NCI-H146 treated with DMSO at 0.1 percent for 48 hours (cell line): ENCODE results near the gene AAMP.

Source experiments
- DNase-seq: peaks from one replicate; lab custom pipeline; 2025; ENCODE audit not compliant: unreplicated experiment; lab: John Stamatoyannopoulos, UW

The AAMP gene

DNA sequence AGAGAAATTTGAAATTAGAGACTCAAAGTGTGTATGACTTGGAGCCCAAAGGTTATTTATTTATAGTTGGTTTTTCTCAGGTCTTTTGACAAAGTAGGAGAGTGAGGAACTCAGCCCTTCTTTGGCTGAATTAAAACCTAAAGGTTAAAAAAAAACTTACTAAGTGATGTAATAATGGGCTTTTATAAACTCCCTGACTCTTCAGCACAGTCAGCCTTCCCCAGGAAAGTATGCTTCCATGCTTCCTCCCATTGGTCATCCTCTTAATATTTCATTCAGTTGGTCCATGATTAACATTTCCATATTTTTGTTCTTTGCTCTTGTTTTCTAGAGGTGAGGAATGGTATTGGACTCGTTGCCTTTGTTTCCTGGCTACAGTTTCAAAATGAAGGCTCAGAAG lies 45.8 kb downstream of the AAMP start:
- no peak for DNase-seq

DNA sequence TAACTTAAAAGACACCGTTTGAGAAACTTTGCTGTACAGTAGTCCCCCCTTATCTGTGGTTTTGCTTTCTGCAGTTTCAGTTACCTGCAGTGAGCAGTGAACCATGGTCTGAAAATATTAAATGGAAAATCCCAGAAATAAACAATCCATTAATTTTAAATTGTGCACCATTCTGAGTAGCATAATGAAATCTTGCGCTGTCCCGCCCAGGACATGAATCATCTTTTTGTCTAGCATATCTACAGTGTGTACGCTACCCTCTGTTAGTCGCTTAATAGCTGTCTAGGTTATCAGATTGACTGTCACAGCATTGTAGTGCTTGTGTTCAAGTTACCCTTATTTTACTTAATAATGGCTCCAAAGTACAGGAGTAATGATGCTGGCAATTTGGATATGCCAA lies 46.9 kb downstream of the AAMP start:
- peak; percentile 25 for DNase-seq

DNA sequence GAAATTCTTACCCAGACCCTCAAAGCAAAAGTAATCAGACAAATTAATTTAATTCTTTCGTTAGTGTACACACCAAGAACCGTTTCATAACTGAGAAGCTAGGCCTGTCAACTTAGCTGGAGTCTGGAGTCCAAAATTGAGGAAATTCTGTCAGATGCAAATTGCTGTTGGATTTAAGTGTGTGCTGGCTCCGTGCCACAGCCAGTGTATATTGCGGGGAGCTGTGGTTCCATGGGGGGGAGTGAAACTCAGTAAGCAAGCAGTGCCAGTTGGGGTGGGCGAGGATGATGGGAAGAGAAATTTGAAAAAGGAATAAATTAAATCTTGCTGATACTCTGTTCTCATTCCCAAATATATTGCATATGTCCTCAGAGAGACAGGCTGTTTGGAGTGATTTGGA lies 48.9 kb downstream of the AAMP start:
- DNase-seq, result no peak

DNA sequence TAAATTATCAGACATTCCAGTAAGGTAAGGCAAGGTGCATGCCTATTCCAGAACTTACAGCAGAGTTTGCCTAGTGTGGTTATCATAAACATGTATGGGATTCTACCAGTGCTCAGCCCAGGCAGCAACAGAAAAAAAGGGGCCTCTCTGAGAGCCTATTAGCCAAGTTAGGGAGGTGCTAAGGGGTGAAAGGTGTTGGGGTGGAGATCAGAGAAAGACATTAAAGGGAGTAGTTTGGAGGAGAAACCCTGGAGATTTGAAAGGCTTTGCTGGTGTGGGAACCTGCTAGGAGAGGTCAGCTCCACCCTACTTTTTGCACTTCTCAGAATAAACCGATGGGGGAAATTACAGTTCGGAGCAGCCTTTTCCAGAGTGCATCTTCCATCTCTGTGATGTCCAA lies 50.0 kb downstream of the AAMP start:
- no peak for DNase-seq

DNA sequence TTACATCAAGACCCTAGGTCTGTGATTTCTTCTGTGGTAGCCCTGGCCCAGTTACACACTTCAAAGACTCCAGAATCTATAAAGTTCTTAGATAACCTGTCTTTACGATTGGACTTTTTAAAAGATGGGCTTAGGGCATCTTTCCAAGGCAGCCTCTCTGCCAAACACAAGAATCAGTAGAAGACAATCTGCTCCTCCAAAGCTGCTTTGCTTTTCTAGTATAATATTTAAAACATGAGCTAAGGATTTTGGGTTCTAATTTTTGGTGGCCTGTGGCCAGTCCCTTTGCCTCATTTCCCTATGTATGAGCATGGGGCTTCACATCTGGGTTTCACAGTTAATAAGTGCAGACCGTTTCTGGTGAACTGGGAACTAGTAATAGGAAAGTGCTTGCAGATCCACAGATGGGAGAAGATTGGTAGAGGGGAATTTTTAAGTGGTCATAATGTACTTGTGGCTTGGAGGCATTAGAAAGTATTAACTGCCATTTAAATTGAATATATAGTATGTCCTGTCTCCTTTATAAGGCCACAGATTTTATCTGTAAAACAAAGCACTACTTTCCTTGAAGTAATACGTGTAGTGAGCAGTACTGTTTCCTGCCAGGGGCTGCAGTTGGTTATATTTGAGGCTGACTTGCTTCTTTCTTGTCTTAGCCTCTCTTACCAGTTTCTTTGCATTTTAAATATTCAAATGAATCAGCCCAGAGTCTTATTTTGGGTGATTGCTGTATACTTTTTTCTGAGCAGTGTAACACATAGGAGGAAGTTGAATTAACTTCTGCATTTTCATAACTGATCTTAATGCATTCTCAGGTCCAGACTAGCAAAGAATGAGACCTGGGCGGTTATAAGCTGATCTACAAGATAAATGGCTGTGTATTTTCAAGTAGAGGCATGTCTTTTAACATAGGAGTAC lies 51.4 kb downstream of the AAMP start:
- no peak for DNase-seq

DNA sequence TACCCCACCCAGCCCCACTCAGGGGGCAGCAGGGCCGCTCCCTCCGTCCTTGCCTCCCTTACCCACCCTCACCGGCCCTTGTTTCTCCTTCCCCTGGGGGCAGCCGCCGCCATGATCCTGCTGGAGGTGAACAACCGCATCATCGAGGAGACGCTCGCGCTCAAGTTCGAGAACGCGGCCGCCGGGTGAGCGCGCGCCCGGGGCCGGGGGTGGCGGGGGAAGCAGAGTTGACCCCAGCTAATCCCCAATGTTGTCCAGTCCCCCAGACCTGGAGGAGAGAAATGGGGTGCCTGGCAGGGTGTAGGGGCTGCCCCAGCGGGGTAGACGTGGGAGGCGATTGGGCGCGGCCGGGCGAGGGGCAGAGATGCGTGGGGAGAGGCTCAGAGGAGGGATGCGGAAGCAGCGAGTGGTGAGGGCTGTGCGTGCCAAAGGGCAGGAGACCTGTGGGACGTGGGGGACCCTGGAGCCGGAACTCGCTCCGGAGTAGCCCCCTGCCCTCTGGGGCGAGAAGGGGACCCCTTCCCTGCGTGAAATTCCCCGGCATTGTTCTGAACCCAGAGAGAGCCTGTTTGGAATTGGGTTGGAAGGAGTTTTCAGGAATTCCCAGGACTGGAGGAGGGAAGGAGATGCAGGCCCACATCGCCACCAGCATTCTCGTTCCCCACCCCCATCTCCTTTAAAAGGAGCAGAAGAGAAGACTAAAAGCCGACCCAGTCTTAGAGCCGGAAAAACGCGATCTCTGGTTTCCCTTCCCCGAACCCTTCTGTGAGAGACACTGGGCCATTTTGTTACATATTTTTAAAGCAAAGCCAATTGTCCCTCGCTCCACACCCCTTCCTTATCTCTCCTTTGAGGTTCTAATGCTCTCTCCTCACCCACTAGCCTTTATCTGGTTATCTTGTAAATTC lies 52.3 kb downstream of the AAMP start:
- no peak for DNase-seq

DNA sequence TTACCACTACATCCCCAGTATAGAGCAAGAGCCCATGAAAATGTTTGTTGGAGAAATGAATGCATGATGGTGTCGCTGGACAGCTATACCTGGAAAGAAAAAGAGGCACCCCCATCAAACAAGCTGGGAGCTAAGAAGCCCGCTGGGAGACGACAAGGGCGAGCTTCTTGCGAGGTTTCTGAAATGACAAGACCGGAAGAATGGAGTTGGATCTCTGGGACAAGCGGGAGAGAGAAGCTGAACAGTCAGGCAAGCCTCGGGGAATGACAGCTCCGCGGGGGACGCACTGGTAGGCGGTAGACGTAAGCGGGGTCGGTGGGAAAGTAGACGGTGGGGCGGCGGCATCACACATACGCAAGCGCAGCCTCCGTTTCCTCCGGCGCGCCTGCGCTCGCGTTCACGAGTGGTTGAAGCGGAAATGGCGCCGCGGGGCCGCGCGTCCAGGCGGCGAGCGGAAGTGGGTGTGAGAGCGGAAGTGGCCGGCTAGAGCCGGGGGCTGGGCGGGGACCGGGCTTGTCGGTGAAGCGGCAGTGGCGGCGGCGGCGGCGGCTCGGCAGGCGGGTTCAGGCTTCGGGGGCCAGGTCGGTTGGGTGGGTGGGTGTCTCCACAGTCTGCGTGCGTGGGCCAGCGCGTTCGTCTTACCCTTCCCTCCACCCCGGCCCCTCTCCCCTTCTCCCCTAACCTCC lies 53.1 kb downstream of the AAMP start, which contains the start of gene ARPC2:
Gene ARPC2, plus strand, starts transcription at position 516 of the 686 bp plus-strand sequence. CDS start 282 bp downstream, outside the sequence.
- peak; percentile 63 for DNase-seq

DNA sequence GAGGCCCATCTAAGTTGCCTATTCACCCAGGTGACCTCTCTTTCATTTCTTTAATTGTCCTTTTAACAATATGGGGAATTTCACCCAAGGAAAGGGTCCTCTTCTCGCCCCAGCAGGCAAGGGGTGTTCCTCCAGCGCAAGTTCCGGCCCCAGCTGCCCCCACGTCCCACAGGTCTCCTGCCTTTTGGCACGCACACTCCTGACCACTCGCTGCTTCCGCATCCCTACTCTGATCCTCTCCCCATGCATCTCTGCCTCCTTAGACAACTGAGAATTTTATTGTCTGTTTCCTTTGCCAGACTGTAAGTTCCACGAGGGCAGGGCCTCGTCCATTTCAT lies 53.6 kb downstream of the AAMP start:
- DNase-seq, result no peak
